ENCODE measurements around the gene ALK.
"Not testable (repeated sequence)": the region's sequence is repeated elsewhere in the genome, so short reads cannot be mapped to it uniquely, and the experiment has no call there.

ALK gene

DNA sequence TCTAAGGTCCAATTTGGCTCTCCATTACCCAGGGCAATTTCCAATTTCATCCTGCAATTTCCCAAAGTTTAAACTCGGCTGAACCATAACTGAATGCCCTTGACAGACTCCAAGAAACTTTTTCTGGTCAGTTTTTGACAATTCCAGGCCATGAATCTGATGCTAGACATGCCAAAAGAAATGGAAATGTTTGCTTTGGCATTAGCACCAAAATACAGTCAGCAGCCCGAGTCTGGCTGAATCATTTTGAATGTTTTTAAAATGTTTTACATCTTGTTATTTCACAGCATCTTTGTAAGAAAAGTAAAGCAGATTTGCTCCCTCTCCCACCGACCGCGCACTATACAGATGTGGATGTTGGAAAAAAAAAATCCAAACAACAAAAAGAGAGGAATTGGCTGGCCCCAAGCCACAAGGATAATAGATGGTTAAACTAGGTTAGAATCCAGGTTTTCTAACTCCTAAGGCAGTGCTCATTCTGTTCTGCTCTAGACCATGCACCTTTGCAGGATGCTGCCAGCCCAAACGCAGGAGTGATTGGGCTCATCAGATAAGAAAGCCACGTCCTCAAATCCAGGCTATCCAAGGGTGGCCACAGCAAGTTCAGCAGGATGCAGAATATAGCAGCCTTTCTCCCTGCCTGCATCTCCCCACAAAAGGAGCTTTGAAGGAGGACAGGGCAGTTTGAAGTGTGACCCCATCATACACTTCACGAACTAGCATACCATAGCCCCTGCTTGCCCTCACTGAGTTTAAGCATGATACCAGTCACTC lies 167.5 kb downstream of the ALK start:
- no peak for DNase-seq

- no peak for DNase-seq
Measured at GRCh38 chr2:29751390-29751789, 170.0 kb downstream of the ALK start.

- not testable (repeated sequence) for DNase-seq
Measured at GRCh38 chr2:29750463-29750862, 170.9 kb downstream of the ALK start.

GRCh38 chr2:29749843-29750242 lies 171.5 kb downstream of the ALK start:
- DNase-seq, result no peak

- DNase-seq, result no peak
Measured at GRCh38 chr2:29749041-29749440, 172.3 kb downstream of the ALK start.

- peak; percentile 2 for DNase-seq
Measured at GRCh38 chr2:29747786-29748470, 173.5 kb downstream of the ALK start.

GRCh38 chr2:29744976-29745375 lies 176.4 kb downstream of the ALK start:
- DNase-seq, result no peak

DNA sequence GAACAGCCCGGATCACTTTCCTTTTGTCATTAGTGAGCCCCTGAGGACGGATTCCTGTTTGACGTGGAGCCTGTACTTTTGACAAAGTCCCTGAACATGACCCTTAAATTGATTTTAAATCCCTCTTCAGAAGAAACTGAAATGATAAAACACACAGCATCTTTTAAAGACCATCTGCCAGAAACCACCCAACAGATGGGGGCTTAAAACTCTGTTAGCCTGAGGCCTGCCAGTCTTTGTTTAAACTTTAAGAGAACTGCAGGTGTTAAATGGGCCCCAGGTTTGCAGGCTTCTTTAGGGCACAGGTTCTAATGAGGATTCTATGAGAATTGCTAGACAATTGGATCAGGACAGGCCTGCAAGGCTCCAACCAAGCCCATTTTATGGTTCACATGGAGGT lies 177.9 kb downstream of the ALK start:
- no peak for DNase-seq

GRCh38 chr2:29742656-29743055 lies 178.7 kb downstream of the ALK start:
- no peak for DNase-seq

DNA sequence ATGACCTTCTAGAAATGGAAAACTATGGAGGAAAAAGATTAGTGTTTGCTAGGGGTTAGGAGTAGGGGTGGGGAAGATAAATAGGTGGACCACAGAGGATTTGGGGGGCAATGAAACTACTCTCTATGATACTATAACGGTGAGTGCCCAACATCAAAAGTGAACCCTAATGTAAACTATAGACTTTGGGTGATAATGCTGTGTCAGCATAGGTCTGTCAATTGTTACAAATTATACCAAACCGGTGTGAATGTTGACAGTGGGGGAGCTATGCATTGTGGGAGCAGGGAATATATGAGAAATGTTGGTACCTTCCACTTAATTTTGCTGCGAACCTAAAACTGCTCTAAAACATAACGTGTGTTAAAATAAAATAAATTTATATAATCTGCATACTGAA lies 180.3 kb downstream of the ALK start:
- DNase-seq, result no peak

- no peak for DNase-seq
Measured at GRCh38 chr2:29733965-29734364, 187.4 kb downstream of the ALK start.

DNA sequence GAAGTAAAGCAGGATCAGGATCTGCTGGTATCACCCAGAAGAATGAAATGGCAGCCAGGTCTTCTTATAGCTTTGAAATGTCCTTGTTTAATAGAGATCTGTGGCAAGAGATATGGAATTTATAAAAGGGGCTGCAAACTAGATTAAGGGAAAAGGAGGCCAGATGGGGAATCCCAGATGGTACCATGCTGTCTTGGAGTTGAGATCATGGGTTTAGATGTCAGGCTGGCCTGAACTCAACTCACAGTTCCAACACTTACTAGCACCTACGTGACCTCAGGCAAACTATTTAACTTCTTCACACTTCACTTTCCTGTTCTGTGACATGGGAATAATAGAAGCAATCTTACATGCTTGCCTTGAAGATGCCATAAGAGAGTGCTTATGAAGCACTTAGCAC lies 188.2 kb downstream of the ALK start:
- DNase-seq, result no peak

GRCh38 chr2:29731948-29732347 lies 189.4 kb downstream of the ALK start:
- DNase-seq, result no peak

DNA sequence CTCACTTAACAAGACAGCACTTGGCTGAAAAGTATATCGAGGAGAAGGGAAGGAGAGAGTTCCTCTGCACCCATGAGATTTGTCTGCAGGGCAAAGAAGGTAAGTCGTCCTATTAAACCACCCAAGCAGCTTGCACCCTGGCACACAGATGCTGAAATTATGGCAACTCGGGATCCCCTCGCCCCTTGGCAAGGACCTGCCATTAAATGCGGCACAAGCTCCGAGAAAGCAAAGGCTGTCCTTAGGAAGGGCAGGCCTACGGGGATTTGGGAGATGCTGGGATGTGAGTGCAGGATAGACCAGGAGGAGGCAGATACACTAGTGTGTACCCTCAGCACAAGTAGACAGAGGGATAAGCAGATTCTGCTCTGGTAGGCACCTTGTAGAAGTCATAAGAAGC lies 191.5 kb downstream of the ALK start:
- no peak for DNase-seq

- no peak for DNase-seq
Measured at GRCh38 chr2:29729401-29729800, 192.0 kb downstream of the ALK start.

DNA sequence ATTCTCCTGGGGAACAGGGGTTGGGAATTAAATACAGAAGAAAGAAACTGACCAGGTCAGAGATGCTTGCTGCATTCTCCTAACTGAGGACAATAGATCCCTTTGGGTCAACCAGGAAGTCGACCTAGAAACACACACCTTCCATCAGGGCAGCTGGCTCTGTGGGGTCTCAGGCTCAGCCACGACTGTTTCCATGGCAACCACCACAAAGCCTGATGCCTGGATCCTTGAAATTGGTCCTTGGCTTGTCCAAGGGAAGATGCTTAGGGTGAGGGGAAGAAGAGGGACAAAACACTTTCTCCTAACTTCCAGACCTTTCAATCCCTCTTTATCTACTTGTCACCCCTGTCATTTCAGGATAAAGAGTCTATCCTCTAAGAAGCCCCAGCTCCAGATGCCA lies 194.4 kb downstream of the ALK start:
- no peak for DNase-seq

DNA sequence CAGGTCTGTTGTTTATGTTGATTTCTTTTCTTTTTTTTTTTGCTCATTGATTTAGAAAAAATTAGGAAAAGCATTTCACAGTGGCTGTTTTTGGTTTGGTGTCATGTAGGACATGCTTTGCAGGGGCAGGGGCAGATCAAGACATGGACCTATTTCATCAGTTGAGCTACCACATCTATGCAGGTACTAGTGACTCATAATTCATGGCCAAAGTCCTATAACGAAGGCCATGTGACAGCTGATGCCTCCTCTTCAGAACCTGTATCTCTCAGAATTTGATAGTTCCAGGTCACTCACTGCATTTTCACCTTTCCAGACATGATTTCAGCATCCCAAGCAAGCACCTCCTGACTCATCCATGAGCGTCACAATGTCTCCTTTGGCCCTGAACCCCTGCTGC lies 195.8 kb downstream of the ALK start:
- DNase-seq, result no peak

DNA sequence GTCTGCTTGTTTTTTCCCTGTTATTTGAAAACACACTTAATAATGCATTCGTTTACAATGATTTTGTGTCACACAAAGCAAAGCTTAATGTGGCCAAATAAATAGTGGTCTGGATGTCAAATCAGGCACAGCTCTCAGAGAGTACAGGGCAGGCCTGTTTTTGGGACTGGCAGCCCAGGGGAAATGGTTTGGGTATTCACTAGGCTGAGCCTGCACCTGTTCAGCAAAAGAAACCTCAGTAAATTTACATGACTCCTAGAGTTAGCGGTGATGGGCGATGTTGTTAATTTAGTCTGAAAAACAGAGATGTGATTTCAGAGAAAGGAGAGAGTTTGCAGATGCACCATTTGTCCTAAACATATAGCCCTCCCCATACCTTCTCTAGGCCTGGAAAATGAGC lies 197.1 kb downstream of the ALK start:
- no peak for DNase-seq

DNA sequence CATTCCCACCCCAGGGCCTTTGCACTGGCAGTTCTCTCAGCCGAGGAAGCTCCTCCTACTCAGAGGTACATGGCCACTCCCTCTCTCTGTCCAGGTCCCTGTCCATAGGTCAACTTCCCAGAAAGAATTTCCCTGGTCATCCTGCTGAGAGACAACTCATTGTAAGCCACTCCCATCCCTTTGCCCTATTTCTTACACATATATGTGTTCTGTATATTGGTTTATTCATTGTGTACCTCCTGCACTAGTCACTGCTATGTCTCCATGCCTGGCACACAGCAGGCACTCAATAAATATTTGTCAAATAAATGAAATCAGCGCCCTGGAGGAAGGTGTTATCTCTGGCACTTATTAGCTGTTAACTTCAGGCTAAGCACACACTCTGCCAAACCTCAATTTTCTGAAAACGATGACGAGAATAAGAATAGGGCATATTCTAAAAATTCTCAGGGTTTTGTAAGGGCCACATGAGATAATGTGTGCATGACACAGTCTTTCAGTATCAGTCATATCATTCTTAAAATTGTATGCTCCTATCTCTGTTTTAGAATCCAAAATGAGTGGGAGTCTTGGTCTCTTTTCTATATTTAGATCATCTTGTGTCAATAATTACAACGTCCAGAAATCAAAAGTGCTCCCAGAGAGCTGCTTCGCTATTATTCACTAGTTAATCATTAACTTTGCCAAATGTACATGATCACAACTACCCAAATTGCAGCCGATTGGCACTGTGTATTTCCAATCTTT lies 198.0 kb downstream of the ALK start:
- DNase-seq, result peak; percentile 5

GRCh38 chr2:29719639-29720038 lies 201.7 kb downstream of the ALK start:
- no peak for DNase-seq

GRCh38 chr2:29718076-29718686 lies 203.2 kb downstream of the ALK start:
- no peak for DNase-seq

DNA sequence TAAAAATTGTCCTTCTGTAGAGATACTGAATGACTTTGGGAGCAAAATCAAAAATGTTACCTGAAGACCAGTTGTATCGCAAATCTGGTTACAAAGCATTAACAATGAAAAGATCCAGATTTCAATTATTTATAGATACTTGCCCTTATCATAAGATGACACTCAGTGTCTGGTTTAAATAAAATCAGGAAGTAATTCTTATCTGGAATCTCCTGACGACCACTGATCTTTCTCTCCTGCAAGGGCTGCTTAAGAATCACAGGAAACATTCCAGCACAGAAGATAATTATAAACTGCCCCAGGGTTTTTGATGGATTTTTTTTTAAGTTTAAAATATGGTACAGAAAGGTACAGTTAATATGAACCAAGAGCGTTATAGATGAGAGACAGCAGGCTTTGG lies 205.7 kb downstream of the ALK start:
- DNase-seq, result no peak

GRCh38 chr2:29714333-29714732 lies 207.1 kb downstream of the ALK start:
- DNase-seq, result no peak

Data from activated CD4-positive, alpha-beta T cell treated with anti-CD3 and anti-CD28 coated beads, Interleukin-10, Interleukin-2, amounts not matched to agents 100 ng/mL and 50 ng/mL, durations not matched to agents 16 hours and 8 hours (primary cell).